ENCODE results near the gene PKN1. TPM values are rescaled to one million over a fixed set of nuclear protein-coding genes. Genes with fewer than 3 reads are reported as not detected.

PKN1 gene
- total and polyA plus RNA-seq, 2 of the 13 experiments (the other 11 are each of a cell fraction or from before 2014, with no cell fraction given), result 45.7 to 54.5 TPM

- 0 out of 2 replicates have a peak, but pooled peaks have one; percentile 38 for TF ChIP-seq TERF1 (CRISPR knock-in tag; IDR thresholded peaks at IDR 0.05)
- TF ChIP-seq ZBTB2 (CRISPR knock-in tag; IDR thresholded peaks at IDR 0.05; ENCODE audit: low read depth), result no peak
- TF ChIP-seq ZNF460 (CRISPR knock-in tag; IDR thresholded peaks at IDR 0.05; ENCODE audit: borderline replicate concordance), result no peak
- TF ChIP-seq ZBTB20 (CRISPR knock-in tag; IDR thresholded peaks at IDR 0.05; ENCODE audit: borderline replicate concordance, low read depth), result 0 out of 2 replicates have a peak, but pooled peaks have one; percentile 8
- peak; percentile 41; the same call in 1 of the 2 replicates for TF ChIP-seq GFI1 (CRISPR knock-in tag; IDR thresholded peaks at IDR 0.05; ENCODE audit: borderline replicate concordance)
- peak; percentile 14; the same call in 1 of the 2 replicates for TF ChIP-seq ZNF558 (CRISPR knock-in tag; IDR thresholded peaks at IDR 0.05; ENCODE audit: borderline replicate concordance)
- no peak for TF ChIP-seq ZMAT3 (CRISPR knock-in tag; conservative IDR thresholded peaks at IDR 0.05)
- 0 out of 2 replicates have a peak, but pooled peaks have one; percentile 34 for TF ChIP-seq DR1 (CRISPR knock-in tag; IDR thresholded peaks at IDR 0.05)
- peak; percentile 78 for TF ChIP-seq PATZ1 (CRISPR knock-in tag; IDR thresholded peaks at IDR 0.05)
- peak; percentile 25; the same call in 1 of the 2 replicates for TF ChIP-seq ZFP91 (CRISPR knock-in tag; IDR thresholded peaks at IDR 0.05; ENCODE audit: borderline replicate concordance)
- peak in 1 of 2 experiments; percentile 28; a peak in 1 of 4 replicates for TF ChIP-seq KLF16 (CRISPR knock-in tag; IDR thresholded peaks at IDR 0.05)
- peak; percentile 60 for TF ChIP-seq ZNF770 (CRISPR knock-in tag; IDR thresholded peaks at IDR 0.05)
- TF ChIP-seq ZNF281 (CRISPR knock-in tag; IDR thresholded peaks at IDR 0.05; ENCODE audit: borderline replicate concordance), result peak; percentile 35; the same call in 1 of the 2 replicates
- TF ChIP-seq ISX (CRISPR knock-in tag; conservative IDR thresholded peaks at IDR 0.05), result no peak
- peak; percentile 42 for TF ChIP-seq HNRNPLL (IDR thresholded peaks at IDR 0.05; ENCODE audit: low read depth, low read length, poor library complexity, severe bottlenecking)
Measured at GRCh38 chr19:14505488-14506239, 72.6 kb downstream of the PKN1 start (continued).

All from HepG2 (cell line).